ENCODE measurements around the gene MUC6. TPM values are rescaled to one million over a fixed set of nuclear protein-coding genes. Genes with fewer than 3 reads are reported as not detected.

The MUC6 gene
- total and polyA plus RNA-seq, 2 donors (not counting 3 experiments of a cell fraction or from before 2014, with no cell fraction given), result not detected

GRCh38 chr11:1042626-1043562 lies 6.4 kb upstream of the MUC6 start:
- Histone ChIP-seq H3K27ac (ENCODE audit: insufficient read depth, low read depth, low read length) (no peak overlapping the region), H3K9me3 (replicated peaks; ENCODE audit: control insufficient read depth, insufficient read depth, low read length) (no peaks in the 10 kb centered on the region), H2AFZ (ENCODE audit: low read depth, low read length) (no peak overlapping the region), H3K79me2 (ENCODE audit: control insufficient read depth, insufficient read depth, low read length) (no peaks in the 10 kb centered on the region), H3K4me3 (replicated peaks in 1 of 3; ENCODE audit: insufficient read depth in 1 of 3, low read depth in 1 of 3, low read length in 3 of 3) (no peak overlapping the region), H3K27me3 (ENCODE audit: control insufficient read depth in 2 of 2, insufficient read depth in 2 of 2, low read length in 2 of 2) (peaks cover 4 to 5% of the 10 kb centered on the region in 2 experiments), H3K4me2 (ENCODE audit: insufficient read depth, low read length) (no peak overlapping the region), H3K9ac (replicated peaks; ENCODE audit: extremely low read depth, insufficient read depth, low read length) (no peak overlapping the region), H3K9me1 (replicated peaks; ENCODE audit: control insufficient read depth, extremely low read depth, insufficient read depth, low read length) (no peaks in the 10 kb centered on the region), H4K20me1 (replicated peaks; ENCODE audit: control insufficient read depth, extremely low read depth, insufficient read depth, low read length) (no peaks in the 10 kb centered on the region), H3K36me3 (ENCODE audit: control insufficient read depth in 2 of 2, extremely low read depth in 1 of 2, insufficient read depth in 2 of 2, low read length in 2 of 2) (no peaks in the 10 kb centered on the region), H3K4me1 (ENCODE audit: control insufficient read depth, extremely low read depth, insufficient read depth, low read length) (no peaks in the 10 kb centered on the region)
- no peak for DNase-seq (ENCODE audit: low read depth, low spot score)
- no peak for FAIRE-seq
- TF ChIP-seq JUN (IDR thresholded peaks at IDR 0.05; ENCODE audit: borderline replicate concordance, insufficient read depth, insufficient read length, low read depth) (no peak), MYC (IDR thresholded peaks at IDR 0.05; ENCODE audit: low read depth, low read length) (no peak)
- no TSS peak for BruUV-seq (replicated peaks)
- CTCF ChIA-PET, result interaction anchor here (0.8 kb wide), 1 partner anchor 66 kb away, joined by 3 read pairs; no protein-coding TSS in a partner anchor
- POLR2A ChIA-PET, result no interaction called here
- intact Hi-C loops (cut with micrococcal nuclease) (no loop called here), dilution Hi-C loops (cut with MboI; ENCODE audit: extremely low pct_ligation_motif_present, low sequenced_read_pairs) (no loop called here)

- Histone ChIP-seq H3K79me2 (ENCODE audit: control insufficient read depth, insufficient read depth, low read length) (no peaks in the 10 kb centered on the region), H3K27me3 (ENCODE audit: control insufficient read depth in 2 of 2, insufficient read depth in 2 of 2, low read length in 2 of 2) (no peaks in the 10 kb centered on the region), H3K9ac (replicated peaks; ENCODE audit: extremely low read depth, insufficient read depth, low read length) (no peak overlapping the region), H3K27ac (ENCODE audit: insufficient read depth, low read depth, low read length) (no peak overlapping the region), H3K9me3 (replicated peaks; ENCODE audit: control insufficient read depth, insufficient read depth, low read length) (no peaks in the 10 kb centered on the region), H4K20me1 (replicated peaks; ENCODE audit: control insufficient read depth, extremely low read depth, insufficient read depth, low read length) (no peaks in the 10 kb centered on the region), H3K9me1 (replicated peaks; ENCODE audit: control insufficient read depth, extremely low read depth, insufficient read depth, low read length) (no peaks in the 10 kb centered on the region), H3K36me3 (ENCODE audit: control insufficient read depth in 2 of 2, extremely low read depth in 1 of 2, insufficient read depth in 2 of 2, low read length in 2 of 2) (no peaks in the 10 kb centered on the region), H3K4me2 (ENCODE audit: insufficient read depth, low read length) (no peak overlapping the region), H2AFZ (ENCODE audit: low read depth, low read length) (no peak overlapping the region), H3K4me3 (replicated peaks in 1 of 3; ENCODE audit: insufficient read depth in 1 of 3, low read depth in 1 of 3, low read length in 3 of 3) (no peak overlapping the region), H3K4me1 (ENCODE audit: control insufficient read depth, extremely low read depth, insufficient read depth, low read length) (no peaks in the 10 kb centered on the region)
- BruUV-seq (replicated peaks), result no TSS peak
- POLR2A ChIA-PET, result no interaction called here
- dilution Hi-C loops (cut with MboI; ENCODE audit: extremely low pct_ligation_motif_present, low sequenced_read_pairs), result no loop called here
- no peak for FAIRE-seq
- no peak for TF ChIP-seq POLR2A (IDR thresholded peaks at IDR 0.05; ENCODE audit: low read depth, low read length)
- intact Hi-C loops (cut with micrococcal nuclease), result no loop called here
- CTCF ChIA-PET, result interaction anchor here (0.8 to 1.1 kb wide), 2 partner anchors 47 to 65 kb away, joined by 3 read pairs; no protein-coding TSS in a partner anchor
- DNase-seq (ENCODE audit: low read depth, low spot score), result no peak
Measured at GRCh38 chr11:1041936-1042608, 5.6 kb upstream of the MUC6 start.
